CD4-positive, alpha-beta memory T cell (primary cell): ENCODE measurements around the gene MINK1. TPM values are rescaled to one million over a fixed set of nuclear protein-coding genes. Genes with fewer than 3 reads are reported as not detected.

Source experiments
- CTCF ChIA-PET: fragments of 350-600 bp; sonication (Branson Sonifier 250); formaldehyde crosslinking; loops from one replicate; lab custom pipeline; 2021; ENCODE audit warnings: inconsistent platforms; ENCODE audit not compliant: partially characterized antibody; lab: Charles Lee
- POLR2A ChIA-PET: fragments of 350-600 bp; sonication (Branson Sonifier 250); formaldehyde crosslinking; loops from one replicate; lab custom pipeline; 2021; ENCODE audit not compliant: partially characterized antibody; lab: Charles Lee
- DNase-seq, 5 donors: peaks; one replicate each; pipeline versions ENCODE4 v3.0.0 to v3.0.0-alpha.2; 2020 to 2022; ENCODE audit warnings: mixed read lengths in 1 of 5
- H3K27ac ChIP-seq: one replicate; pipeline ENCODE4 v1.7.0; 2013; ENCODE audit warnings: low read depth, low read length
- H3K27me3 ChIP-seq: 2 replicates; pipeline ENCODE4 v1.7.0; 2013; ENCODE audit warnings: mild to moderate bottlenecking, low read length, moderate library complexity; ENCODE audit not compliant: insufficient read depth
- H3K36me3 ChIP-seq: 2 replicates; pipeline ENCODE4 v1.7.0; 2013; ENCODE audit warnings: mild to moderate bottlenecking, low read length, moderate library complexity; ENCODE audit not compliant: insufficient read depth
- H3K4me1 ChIP-seq: 2 replicates; pipeline ENCODE4 v1.7.0; 2013; ENCODE audit warnings: mild to moderate bottlenecking, low read length, moderate library complexity; ENCODE audit not compliant: insufficient read depth
- H3K4me3 ChIP-seq, 2 donors: one replicate each; pipeline ENCODE4 v1.7.0; 2013; ENCODE audit warnings: low read length in 2 of 2, mild to moderate bottlenecking in 1 of 2
- H3K9me3 ChIP-seq, 2 donors: one replicate each; pipeline ENCODE4 v1.7.0; 2013; ENCODE audit warnings: low read length in 2 of 2, control low read depth in 1 of 2; ENCODE audit not compliant: control insufficient read depth in 1 of 2
- H3K27ac Mint-ChIP-seq, 7 donors: one replicate each; pipeline ENCODE4 v1.8.0; 2020 to 2021; ENCODE audit warnings: mixed read lengths in 7 of 7, mild to moderate bottlenecking in 6 of 7, inconsistent platforms in 3 of 7, moderate library complexity in 3 of 7
- H3K27me3 Mint-ChIP-seq, 2 donors: one replicate each; pipeline ENCODE4 v1.8.0; 2020 to 2021; ENCODE audit warnings: mixed read lengths in 2 of 2
- H3K36me3 Mint-ChIP-seq, 2 donors: one replicate each; pipeline ENCODE4 v1.8.0; 2020 to 2021; ENCODE audit warnings: mixed read lengths in 2 of 2, inconsistent platforms in 1 of 2, mild to moderate bottlenecking in 1 of 2
- H3K4me1 Mint-ChIP-seq, 4 donors: one replicate each; pipeline ENCODE4 v1.8.0; 2020 to 2021; ENCODE audit warnings: mixed read lengths in 4 of 4, mild to moderate bottlenecking in 1 of 4
- H3K4me3 Mint-ChIP-seq, 8 donors: one replicate each; pipeline ENCODE4 v1.8.0; 2020 to 2021; ENCODE audit warnings: mixed read lengths in 8 of 8, mild to moderate bottlenecking in 7 of 8, moderate library complexity in 6 of 8, inconsistent platforms in 3 of 8
- H3K9me3 Mint-ChIP-seq, 8 donors: one replicate each; pipeline ENCODE4 v1.8.0; 2020 to 2021; ENCODE audit warnings: mixed read lengths in 8 of 8, mild to moderate bottlenecking in 5 of 8, inconsistent platforms in 3 of 8, moderate library complexity in 1 of 8
- intact Hi-C: fragments of 100-400 bp; cut with micrococcal nuclease; formaldehyde crosslinking; loops from one replicate; pipeline ENCODE4 v1.15.1; 2023
- polyA plus RNA-seq, 2 donors: library from polyadenylated mRNA; unstranded; fragments of 300-500 nt; fragmentation: Illumina TruSeq; gene quantifications; one replicate each; pipeline ENCODE4 v1.2.3, GENCODE V29; 2021
- total RNA-seq, 2 experiments: library from RNA; stranded (reverse); gene quantifications; one replicate each; pipeline ENCODE4 v1.2.3, GENCODE V29; 2021

MINK1 gene
- total and polyA plus RNA-seq, 4 experiments from 2014 or later: 4.3 to 139 (median 88.6) TPM

- no peak overlapping the region for H3K4me3 Mint-ChIP-seq
- H3K4me3 ChIP-seq: no peak overlapping the region
- H3K36me3 ChIP-seq: peaks cover 9% of the 10 kb centered on the region
- H3K9me3 Mint-ChIP-seq: peaks cover 0 to 2% (median 0%) of the 10 kb centered on the region in 8 donors
- no peak for DNase-seq
- H3K27ac ChIP-seq: no peak overlapping the region
- H3K4me1 ChIP-seq: peaks cover 10% of the 10 kb centered on the region
- peaks cover 9 to 16% (median 11%) of the 10 kb centered on the region in 4 donors for H3K4me1 Mint-ChIP-seq
- H3K27me3 Mint-ChIP-seq: no peaks in the 10 kb centered on the region
- peaks cover 15 to 26% of the 10 kb centered on the region in 2 donors for H3K36me3 Mint-ChIP-seq
- intact Hi-C loops: no loop called here
- no peaks in the 10 kb centered on the region for H3K27me3 ChIP-seq
- no peaks in the 10 kb centered on the region for H3K9me3 ChIP-seq
- no peak overlapping the region for H3K27ac Mint-ChIP-seq
- ChIA-PET CTCF (no interaction called here), POLR2A (interaction anchor here (2.1 kb wide), 1 partner anchor 11 kb away, joined by 8 read pairs; no protein-coding TSS in a partner anchor)
These were observed 32.5 kb upstream of the MINK1 start for GRCh38 chr17:4800462-4801196.

GRCh38 chr17:4802228-4802627 lies 30.9 kb upstream of the MINK1 start, which contains the start of gene C17orf114:
Gene C17orf114, minus strand, starts transcription at chr17:4802328.
- ChIA-PET CTCF (no interaction called here), POLR2A (interaction anchor here (0.8 kb wide), 1 partner anchor 12 kb away, joined by 3 read pairs; no protein-coding TSS in a partner anchor)
- Mint-ChIP-seq H3K36me3 (peaks cover 12 to 20% of the 10 kb centered on the region in 2 donors), H3K27me3 (no peaks in the 10 kb centered on the region), H3K4me1 (peaks cover 3 to 7% (median 6%) of the 10 kb centered on the region in 4 donors), H3K9me3 (peaks cover 0 to 2% (median 0%) of the 10 kb centered on the region in 8 donors), H3K4me3 (no peak within 1 kb of the TSS), H3K27ac (no peak within 1 kb of the TSS)
- no peak within 1 kb of the TSS for H3K4me3 ChIP-seq
- intact Hi-C loops: no loop called here
- H3K36me3 ChIP-seq: peaks cover 9% of the 10 kb centered on the region
- no peak within 1 kb of the TSS for H3K27ac ChIP-seq
- no peaks in the 10 kb centered on the region for H3K9me3 ChIP-seq
- H3K27me3 ChIP-seq: no peaks in the 10 kb centered on the region
- peaks cover 6% of the 10 kb centered on the region for H3K4me1 ChIP-seq
- no peak for DNase-seq

GRCh38 chr17:4806456-4806776 lies 26.7 kb upstream of the MINK1 start:
- Histone ChIP-seq H3K27me3 (no peaks in the 10 kb centered on the region), H3K4me1 (peaks cover 15% of the 10 kb centered on the region), H3K27ac (peak overlapping the region; percentile 15), H3K36me3 (no peaks in the 10 kb centered on the region), H3K9me3 (no peaks in the 10 kb centered on the region), H3K4me3 (peak overlapping the region; percentile 47 to 54)
- no peak for DNase-seq
- POLR2A ChIA-PET: interaction anchor here (1.0 to 3.5 kb wide), 12 partner anchors 10 to 161 kb away, joined by 3 to 42 read pairs (median 4); partner anchors contain the start of genes ARRB2, GLTPD2, MINK1 and PSMB6
- CTCF ChIA-PET: interaction anchor here (1.8 to 3.5 kb wide), 2 partner anchors 17 to 28 kb away, joined by 5 to 21 read pairs; partner anchors contain the start of gene GLTPD2
- intact Hi-C loops: loop anchor here (5.0 kb wide), 1 partner anchor 76 kb away; no protein-coding TSS in a partner anchor
- H3K9me3 Mint-ChIP-seq: no peaks in the 10 kb centered on the region
- H3K27me3 Mint-ChIP-seq: no peaks in the 10 kb centered on the region
- H3K36me3 Mint-ChIP-seq: peaks cover 6 to 10% of the 10 kb centered on the region in 2 donors
- H3K4me1 Mint-ChIP-seq: peaks cover 3 to 23% (median 10%) of the 10 kb centered on the region in 4 donors
- peak overlapping the region in 6 of 7 donors; percentile 37 to 83 (median 56) for H3K27ac Mint-ChIP-seq
- peak overlapping the region; percentile 68 to 85 (median 79) for H3K4me3 Mint-ChIP-seq

- Histone ChIP-seq H3K9me3 (no peaks in the 10 kb centered on the region), H3K27ac (peak within 1 kb of the TSS; percentile 67), H3K36me3 (no peaks in the 10 kb centered on the region), H3K4me3 (peak within 1 kb of the TSS; percentile 47 to 54), H3K27me3 (no peaks in the 10 kb centered on the region), H3K4me1 (peaks cover 15% of the 10 kb centered on the region)
- peak within 1 kb of the TSS; percentile 23 to 83 (median 60) for H3K27ac Mint-ChIP-seq
- peak; percentile 84 to 87 (median 85) for DNase-seq
- no peaks in the 10 kb centered on the region for H3K9me3 Mint-ChIP-seq
- no peaks in the 10 kb centered on the region for H3K27me3 Mint-ChIP-seq
- H3K4me3 Mint-ChIP-seq: peak within 1 kb of the TSS; percentile 69 to 85 (median 82)
- ChIA-PET CTCF (interaction anchor here (1.8 to 3.5 kb wide), 2 partner anchors 18 to 27 kb away, joined by 5 to 21 read pairs; partner anchors contain the start of gene GLTPD2), POLR2A (interaction anchor here (0.7 to 3.5 kb wide), 14 partner anchors 9 to 161 kb away, joined by 3 to 42 read pairs (median 4); partner anchors contain the start of genes ARRB2, GLTPD2, MINK1 and PSMB6)
- intact Hi-C loops: loop anchor here (1.0 to 5.0 kb wide), 4 partner anchors 11 to 75 kb away; partner anchors contain the start of genes MINK1 and PSMB6
- peaks cover 3 to 23% (median 10%) of the 10 kb centered on the region in 4 donors for H3K4me1 Mint-ChIP-seq
- H3K36me3 Mint-ChIP-seq: peaks cover 6 to 10% of the 10 kb centered on the region in 2 donors
These were observed 26.1 kb upstream of the MINK1 start, which contains the start of gene PLD2 for GRCh38 chr17:4806777-4807604. Gene PLD2, plus strand, starts transcription at chr17:4807152. Its CDS starts 621 bp downstream, at chr17:4807773.

- Histone ChIP-seq H3K4me3 (peak overlapping the region in 1 of 2 donors; percentile 54), H3K27ac (peak overlapping the region; percentile 67), H3K36me3 (no peaks in the 10 kb centered on the region), H3K27me3 (no peaks in the 10 kb centered on the region), H3K9me3 (no peaks in the 10 kb centered on the region), H3K4me1 (peaks cover 15% of the 10 kb centered on the region)
- POLR2A ChIA-PET: interaction anchor here (0.7 to 3.5 kb wide), 12 partner anchors 10 to 160 kb away, joined by 3 to 42 read pairs (median 4); partner anchors contain the start of genes GLTPD2, MINK1, PSMB6 and SPAG7
- intact Hi-C loops: loop anchor here (1.0 to 5.0 kb wide), 4 partner anchors 11 to 75 kb away; partner anchors contain the start of genes MINK1 and PSMB6
- DNase-seq: no peak
- Mint-ChIP-seq H3K27me3 (no peaks in the 10 kb centered on the region), H3K36me3 (peaks cover 6 to 10% of the 10 kb centered on the region in 2 donors), H3K4me3 (peak overlapping the region; percentile 69 to 85 (median 82)), H3K27ac (peak overlapping the region in 5 of 7 donors; percentile 23 to 81 (median 48)), H3K4me1 (peaks cover 3 to 23% (median 10%) of the 10 kb centered on the region in 4 donors), H3K9me3 (no peaks in the 10 kb centered on the region)
- CTCF ChIA-PET: interaction anchor here (1.0 to 3.5 kb wide), 3 partner anchors 18 to 241 kb away, joined by 3 to 21 read pairs (median 5); partner anchors contain the start of gene GLTPD2
These were observed 25.3 kb upstream of the MINK1 start for GRCh38 chr17:4807605-4808377.

GRCh38 chr17:4808378-4808767 lies 24.8 kb upstream of the MINK1 start:
- Histone ChIP-seq H3K27me3 (no peaks in the 10 kb centered on the region), H3K36me3 (no peaks in the 10 kb centered on the region), H3K27ac (no peak overlapping the region), H3K4me1 (peaks cover 15% of the 10 kb centered on the region), H3K9me3 (no peaks in the 10 kb centered on the region), H3K4me3 (no peak overlapping the region)
- POLR2A ChIA-PET: interaction anchor here (2.9 to 3.5 kb wide), 2 partner anchors 19 to 26 kb away, joined by 25 to 42 read pairs; partner anchors contain the start of genes GLTPD2 and MINK1
- Mint-ChIP-seq H3K4me3 (peak overlapping the region; percentile 59 to 82 (median 72)), H3K36me3 (peaks cover 6 to 10% of the 10 kb centered on the region in 2 donors), H3K27ac (peak overlapping the region in 5 of 7 donors; percentile 32 to 75 (median 61)), H3K9me3 (no peaks in the 10 kb centered on the region), H3K4me1 (peaks cover 3 to 23% (median 10%) of the 10 kb centered on the region in 4 donors), H3K27me3 (no peaks in the 10 kb centered on the region)
- intact Hi-C loops: loop anchor here (5.0 kb wide), 1 partner anchor 74 kb away; no protein-coding TSS in a partner anchor
- CTCF ChIA-PET: interaction anchor here (1.0 to 3.5 kb wide), 2 partner anchors 19 to 242 kb away, joined by 3 to 21 read pairs; partner anchors contain the start of gene GLTPD2
- no peak for DNase-seq
